ENCODE measurements around the gene TRMT1. TPM values are rescaled to one million over a fixed set of nuclear protein-coding genes. Genes with fewer than 3 reads are reported as not detected.

TRMT1 gene
- total RNA-seq, 1 experiment from 2014 or later = 42.6 TPM

DNA sequence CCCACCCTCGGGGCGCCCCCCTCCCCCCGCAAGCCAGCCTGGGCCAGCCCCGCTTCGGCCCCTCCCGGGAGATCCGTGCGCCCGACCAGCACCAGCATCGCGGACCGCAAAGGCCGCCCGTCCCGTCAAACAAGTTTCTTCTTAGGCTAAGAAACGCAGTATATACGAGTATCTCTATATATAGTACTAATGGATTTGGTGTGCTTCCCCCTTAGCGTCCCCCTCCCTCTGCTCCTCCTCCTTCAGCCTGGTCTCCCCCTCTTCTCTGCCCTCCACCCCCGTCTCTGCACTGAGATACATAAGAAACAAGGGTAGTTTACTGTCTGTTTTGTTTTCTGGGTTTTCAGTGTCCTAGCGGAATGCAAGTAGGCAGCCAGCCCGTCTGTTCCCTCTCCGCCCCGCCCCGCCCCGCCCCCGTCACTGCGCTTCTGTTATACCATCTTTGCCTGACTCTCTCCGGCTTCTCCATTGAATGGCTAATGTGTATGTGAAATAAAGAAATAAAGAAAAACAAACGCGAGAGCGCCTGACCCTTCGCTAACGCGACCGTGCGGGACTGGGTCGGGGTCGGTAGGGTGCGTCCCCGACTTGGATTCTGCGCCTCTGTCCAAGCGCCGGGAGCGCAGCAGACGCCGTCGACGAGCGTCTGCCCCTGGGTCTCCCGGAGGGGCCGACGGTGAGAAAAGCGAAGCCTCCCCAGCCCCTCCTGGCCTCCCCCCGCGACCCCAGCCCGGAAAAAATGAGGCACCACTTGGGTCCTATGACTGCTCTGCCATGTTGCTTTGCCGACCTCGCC, 18.1 kb downstream of the TRMT1 start:
- Mint-ChIP-seq H3K27ac (ENCODE audit: unreplicated experiment) (no peak overlapping the region), H3K4me3 (ENCODE audit: unreplicated experiment) (peak overlapping the region; percentile 27), H3K36me3 (ENCODE audit: insufficient read depth, unreplicated experiment) (no peaks in the 10 kb centered on the region), H3K4me1 (ENCODE audit: low read depth, unreplicated experiment) (peaks cover 7% of the 10 kb centered on the region), H3K27me3 (ENCODE audit: insufficient read depth, unreplicated experiment) (peaks cover 4% of the 10 kb centered on the region), H3K9me3 (ENCODE audit: unreplicated experiment) (no peaks in the 10 kb centered on the region)
- intact Hi-C loops (cut with micrococcal nuclease; ENCODE audit: unreplicated experiment) = no loop called here
- TF ChIP-seq, protein P1, sequence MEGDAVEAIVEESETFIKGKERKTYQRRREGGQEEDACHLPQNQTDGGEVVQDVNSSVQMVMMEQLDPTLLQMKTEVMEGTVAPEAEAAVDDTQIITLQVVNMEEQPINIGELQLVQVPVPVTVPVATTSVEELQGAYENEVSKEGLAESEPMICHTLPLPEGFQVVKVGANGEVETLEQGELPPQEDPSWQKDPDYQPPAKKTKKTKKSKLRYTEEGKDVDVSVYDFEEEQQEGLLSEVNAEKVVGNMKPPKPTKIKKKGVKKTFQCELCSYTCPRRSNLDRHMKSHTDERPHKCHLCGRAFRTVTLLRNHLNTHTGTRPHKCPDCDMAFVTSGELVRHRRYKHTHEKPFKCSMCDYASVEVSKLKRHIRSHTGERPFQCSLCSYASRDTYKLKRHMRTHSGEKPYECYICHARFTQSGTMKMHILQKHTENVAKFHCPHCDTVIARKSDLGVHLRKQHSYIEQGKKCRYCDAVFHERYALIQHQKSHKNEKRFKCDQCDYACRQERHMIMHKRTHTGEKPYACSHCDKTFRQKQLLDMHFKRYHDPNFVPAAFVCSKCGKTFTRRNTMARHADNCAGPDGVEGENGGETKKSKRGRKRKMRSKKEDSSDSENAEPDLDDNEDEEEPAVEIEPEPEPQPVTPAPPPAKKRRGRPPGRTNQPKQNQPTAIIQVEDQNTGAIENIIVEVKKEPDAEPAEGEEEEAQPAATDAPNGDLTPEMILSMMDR (IDR thresholded peaks at IDR 0.05; ENCODE audit: insufficient read depth in 1 of 2, low read depth in 1 of 2, low read length in 1 of 2, severe bottlenecking in 1 of 2, unreplicated experiment in 1 of 2) = no peak
- H3K4me3 ChIP-seq (ENCODE audit: low read depth, low read length) = no peak overlapping the region
- DNase-seq = no peak
- ChIA-PET CTCF (no interaction called here), POLR2A (no interaction called here)
- H3K9me3 ChIP-seq = no peaks in the 10 kb centered on the region
- no peaks in the 10 kb centered on the region for H3K36me3 ChIP-seq (ENCODE audit: control insufficient read depth, insufficient read depth, low read length)
- H3K27me3 ChIP-seq (replicated peaks; ENCODE audit: control insufficient read depth, insufficient read depth, low read length) = no peaks in the 10 kb centered on the region
- peaks cover 11% of the 10 kb centered on the region for H3K4me1 ChIP-seq
- no TSS peak for BruUV-seq (replicated peaks)

DNA sequence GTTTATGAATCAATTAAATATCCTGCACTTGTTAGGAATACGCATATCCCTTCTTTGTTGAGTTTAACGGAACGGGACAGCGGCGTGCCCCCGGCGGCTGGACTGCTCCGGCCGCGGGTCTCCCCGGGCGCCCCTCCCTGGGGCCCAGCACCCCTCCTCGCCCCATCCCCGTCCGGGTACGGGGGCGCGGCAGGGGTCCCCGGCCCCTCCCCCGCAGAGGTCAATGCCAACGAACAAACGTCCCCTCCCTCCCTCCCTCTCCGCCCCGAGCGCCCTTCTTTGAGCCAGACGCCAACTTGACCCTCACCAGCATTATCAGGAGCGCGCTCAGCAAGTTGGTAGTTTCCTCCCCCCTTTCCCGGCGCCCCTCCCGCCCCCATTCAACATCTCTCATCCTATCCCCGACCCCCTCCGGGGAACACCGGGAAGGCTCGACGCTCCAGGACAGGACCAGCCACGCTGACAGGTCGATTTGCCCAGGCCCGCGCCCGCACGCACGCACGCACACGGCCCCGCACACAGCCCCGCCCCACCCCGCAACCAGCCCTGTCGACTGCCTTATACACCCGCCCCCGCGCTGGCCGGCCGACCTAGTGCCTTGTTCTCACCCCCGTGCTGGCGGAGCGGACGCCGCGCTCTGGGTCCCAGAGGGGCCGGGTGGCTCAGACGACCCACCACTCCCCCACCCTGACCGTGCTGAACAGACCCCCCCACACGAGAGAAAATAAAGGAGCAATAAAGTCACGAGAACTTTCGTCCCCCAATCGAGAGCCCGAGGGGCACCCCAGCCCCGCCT, 18.9 kb downstream of the TRMT1 start:
- no peaks in the 10 kb centered on the region for H3K27me3 ChIP-seq (replicated peaks; ENCODE audit: control insufficient read depth, insufficient read depth, low read length)
- H3K36me3 Mint-ChIP-seq (ENCODE audit: insufficient read depth, unreplicated experiment) = no peaks in the 10 kb centered on the region
- intact Hi-C loops (cut with micrococcal nuclease; ENCODE audit: unreplicated experiment) = no loop called here
- ChIA-PET CTCF (interaction anchor here (4.3 kb wide), 1 partner anchor 120 kb away, joined by 64 read pairs; no protein-coding TSS in a partner anchor), POLR2A (no interaction called here)
- H3K9me3 ChIP-seq = no peaks in the 10 kb centered on the region
- H3K4me3 Mint-ChIP-seq (ENCODE audit: unreplicated experiment) = peak overlapping the region; percentile 27
- TF ChIP-seq, protein P1 (IDR thresholded peaks at IDR 0.05; ENCODE audit: insufficient read depth in 1 of 2, low read depth in 1 of 2, low read length in 1 of 2, severe bottlenecking in 1 of 2, unreplicated experiment in 1 of 2) = no peak
- DNase-seq = no peak
- no TSS peak for BruUV-seq (replicated peaks)
- H3K27me3 Mint-ChIP-seq (ENCODE audit: insufficient read depth, unreplicated experiment) = peaks cover 4% of the 10 kb centered on the region
- H3K27ac Mint-ChIP-seq (ENCODE audit: unreplicated experiment) = no peak overlapping the region
- no peaks in the 10 kb centered on the region for H3K36me3 ChIP-seq (ENCODE audit: control insufficient read depth, insufficient read depth, low read length)
- H3K9me3 Mint-ChIP-seq (ENCODE audit: unreplicated experiment) = no peaks in the 10 kb centered on the region
- H3K4me1 Mint-ChIP-seq (ENCODE audit: low read depth, unreplicated experiment) = peaks cover 7% of the 10 kb centered on the region
- H3K4me1 ChIP-seq = peaks cover 6% of the 10 kb centered on the region
- no peak overlapping the region; the same call in 1 of the 2 replicates for H3K4me3 ChIP-seq (ENCODE audit: low read depth, low read length)

DNA sequence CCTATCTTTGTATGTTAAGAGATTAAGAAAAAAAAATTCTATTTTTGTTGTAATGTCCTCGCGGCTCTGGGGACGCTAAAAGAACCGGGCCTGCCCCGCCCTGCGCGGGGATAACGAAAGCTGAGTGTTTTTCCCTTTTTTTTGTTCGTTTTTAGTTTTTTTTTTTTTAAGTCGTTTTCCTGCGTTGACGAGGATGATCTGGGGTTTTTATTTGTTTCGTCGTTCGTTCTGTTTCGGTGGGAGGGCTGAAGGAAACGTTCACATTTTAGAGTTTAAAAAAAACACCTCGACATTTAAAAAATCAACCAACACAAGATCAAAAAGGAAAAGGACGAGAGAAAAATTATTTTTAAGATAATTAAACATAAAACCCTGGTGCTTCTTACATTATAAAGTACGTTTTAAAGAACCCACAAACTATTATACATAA, 19.5 kb downstream of the TRMT1 start:
- peaks cover 7% of the 10 kb centered on the region for H3K4me1 Mint-ChIP-seq (ENCODE audit: low read depth, unreplicated experiment)
- no peak overlapping the region for H3K27ac Mint-ChIP-seq (ENCODE audit: unreplicated experiment)
- no peaks in the 10 kb centered on the region; the same call in 1 of the 2 replicates for H3K4me1 ChIP-seq
- H3K4me3 Mint-ChIP-seq (ENCODE audit: unreplicated experiment) = no peak overlapping the region
- TF ChIP-seq, protein P1 (IDR thresholded peaks at IDR 0.05; ENCODE audit: insufficient read depth in 1 of 2, low read depth in 1 of 2, low read length in 1 of 2, severe bottlenecking in 1 of 2, unreplicated experiment in 1 of 2) = no peak
- H3K27me3 ChIP-seq (replicated peaks; ENCODE audit: control insufficient read depth, insufficient read depth, low read length) = no peaks in the 10 kb centered on the region
- H3K27me3 Mint-ChIP-seq (ENCODE audit: insufficient read depth, unreplicated experiment) = peaks cover 4% of the 10 kb centered on the region
- H3K36me3 Mint-ChIP-seq (ENCODE audit: insufficient read depth, unreplicated experiment) = no peaks in the 10 kb centered on the region
- no peaks in the 10 kb centered on the region for H3K9me3 Mint-ChIP-seq (ENCODE audit: unreplicated experiment)
- BruUV-seq (replicated peaks) = no TSS peak
- DNase-seq = no peak
- ChIA-PET CTCF (interaction anchor here (0.8 to 4.3 kb wide), 3 partner anchors 28 to 131 kb away, joined by 3 to 64 read pairs (median 6); no protein-coding TSS in a partner anchor), POLR2A (no interaction called here)
- H3K9me3 ChIP-seq = no peaks in the 10 kb centered on the region
- no peak overlapping the region for H3K4me3 ChIP-seq (ENCODE audit: low read depth, low read length)
- no peaks in the 10 kb centered on the region for H3K36me3 ChIP-seq (ENCODE audit: control insufficient read depth, insufficient read depth, low read length)
- intact Hi-C loops (cut with micrococcal nuclease; ENCODE audit: unreplicated experiment) = no loop called here
